Measurements from ENCODE around the gene TNRC6C.

TNRC6C gene

DNA sequence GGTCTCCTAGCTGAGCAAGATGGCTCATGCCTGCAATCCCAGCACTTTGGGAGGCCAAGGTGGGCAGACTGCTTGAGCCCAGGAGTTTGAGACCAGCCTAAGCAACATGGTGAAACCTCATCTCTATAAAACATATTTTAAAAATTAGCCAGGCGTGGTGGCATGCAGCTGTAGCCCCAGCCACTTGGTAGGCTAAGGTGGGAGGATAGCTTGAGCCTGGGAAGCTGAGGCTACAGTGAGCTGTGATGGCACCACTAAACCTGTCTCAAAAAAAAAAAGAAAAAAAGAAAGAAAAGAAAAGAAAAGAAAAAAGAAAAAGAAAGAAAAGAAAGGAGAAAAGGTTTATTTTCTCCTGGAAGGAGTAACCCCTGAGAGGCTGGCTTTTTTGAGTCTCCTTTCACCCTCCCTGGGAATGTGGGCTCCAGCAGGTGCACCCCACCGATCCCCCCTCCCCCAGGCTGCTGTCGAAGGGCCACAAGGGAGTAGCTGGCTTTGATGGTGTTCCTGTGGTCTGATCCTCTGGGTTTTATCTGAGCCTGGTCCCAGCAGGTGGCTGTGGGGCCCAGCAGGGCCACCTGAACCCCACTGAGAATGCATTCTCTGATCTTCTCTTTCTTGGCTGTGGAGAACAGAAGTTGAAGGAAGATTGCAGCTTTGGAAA lies 29.9 kb upstream of the TNRC6C start:
- CTCF ChIA-PET: interaction anchor here (1.5 kb wide), 1 partner anchor 85 kb away, joined by 7 read pairs; no protein-coding TSS in a partner anchor
- Histone ChIP-seq H3K36me3 (ENCODE audit: control insufficient read depth in 2 of 2, insufficient read depth in 1 of 2, low read length in 2 of 2) (no peaks in the 10 kb centered on the region), H3K4me3 (ENCODE audit: low read depth, low read length) (no peak overlapping the region), H3K9me3 (ENCODE audit: control insufficient read depth, insufficient read depth, low read depth, low read length) (no peaks in the 10 kb centered on the region), H3K4me1 (ENCODE audit: control insufficient read depth, insufficient read depth, low read length) (peaks cover 3% of the 10 kb centered on the region; the same call in 1 of the 2 replicates), H3K27ac (ENCODE audit: extremely low read depth, low read depth, low read length) (no peak overlapping the region)
- TF ChIP-seq ZNF423 (tag by site-specific recombination; IDR thresholded peaks at IDR 0.05) (peak; percentile 20; the same call in 1 of the 2 replicates), ZNF394 (tag by site-specific recombination; IDR thresholded peaks at IDR 0.05; ENCODE audit: borderline replicate concordance) (peak; percentile 45; the same call in 1 of the 2 replicates), FEZF1 (tag by site-specific recombination; IDR thresholded peaks at IDR 0.05) (no peak), SALL2 (tag by site-specific recombination; IDR thresholded peaks at IDR 0.05; ENCODE audit: borderline replicate concordance) (no peak), GLIS1 (tag by site-specific recombination; IDR thresholded peaks at IDR 0.05) (peak; percentile 92), ZIC2 (tag by site-specific recombination; IDR thresholded peaks at IDR 0.05) (peak; percentile 100), ZNF596 (tag by site-specific recombination; IDR thresholded peaks at IDR 0.05) (no peak)
- TF ChIP-seq, protein P1, sequence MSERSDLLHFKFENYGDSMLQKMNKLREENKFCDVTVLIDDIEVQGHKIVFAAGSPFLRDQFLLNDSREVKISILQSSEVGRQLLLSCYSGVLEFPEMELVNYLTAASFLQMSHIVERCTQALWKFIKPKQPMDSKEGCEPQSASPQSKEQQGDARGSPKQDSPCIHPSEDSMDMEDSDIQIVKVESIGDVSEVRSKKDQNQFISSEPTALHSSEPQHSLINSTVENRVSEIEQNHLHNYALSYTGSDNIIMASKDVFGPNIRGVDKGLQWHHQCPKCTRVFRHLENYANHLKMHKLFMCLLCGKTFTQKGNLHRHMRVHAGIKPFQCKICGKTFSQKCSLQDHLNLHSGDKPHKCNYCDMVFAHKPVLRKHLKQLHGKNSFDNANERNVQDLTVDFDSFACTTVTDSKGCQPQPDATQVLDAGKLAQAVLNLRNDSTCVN (tag by site-specific recombination; optimal IDR thresholded peaks at IDR 0.05): no peak
- TF ChIP-seq, protein P2, sequence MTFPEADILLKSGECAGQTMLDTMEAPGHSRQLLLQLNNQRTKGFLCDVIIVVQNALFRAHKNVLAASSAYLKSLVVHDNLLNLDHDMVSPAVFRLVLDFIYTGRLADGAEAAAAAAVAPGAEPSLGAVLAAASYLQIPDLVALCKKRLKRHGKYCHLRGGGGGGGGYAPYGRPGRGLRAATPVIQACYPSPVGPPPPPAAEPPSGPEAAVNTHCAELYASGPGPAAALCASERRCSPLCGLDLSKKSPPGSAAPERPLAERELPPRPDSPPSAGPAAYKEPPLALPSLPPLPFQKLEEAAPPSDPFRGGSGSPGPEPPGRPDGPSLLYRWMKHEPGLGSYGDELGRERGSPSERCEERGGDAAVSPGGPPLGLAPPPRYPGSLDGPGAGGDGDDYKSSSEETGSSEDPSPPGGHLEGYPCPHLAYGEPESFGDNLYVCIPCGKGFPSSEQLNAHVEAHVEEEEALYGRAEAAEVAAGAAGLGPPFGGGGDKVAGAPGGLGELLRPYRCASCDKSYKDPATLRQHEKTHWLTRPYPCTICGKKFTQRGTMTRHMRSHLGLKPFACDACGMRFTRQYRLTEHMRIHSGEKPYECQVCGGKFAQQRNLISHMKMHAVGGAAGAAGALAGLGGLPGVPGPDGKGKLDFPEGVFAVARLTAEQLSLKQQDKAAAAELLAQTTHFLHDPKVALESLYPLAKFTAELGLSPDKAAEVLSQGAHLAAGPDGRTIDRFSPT (tag by site-specific recombination; IDR thresholded peaks at IDR 0.05): no peak
- POLR2A ChIA-PET: interaction anchor here (1.5 kb wide), 1 partner anchor 30 kb away, joined by 6 read pairs; the partner anchor contains the start of gene TNRC6C

DNA sequence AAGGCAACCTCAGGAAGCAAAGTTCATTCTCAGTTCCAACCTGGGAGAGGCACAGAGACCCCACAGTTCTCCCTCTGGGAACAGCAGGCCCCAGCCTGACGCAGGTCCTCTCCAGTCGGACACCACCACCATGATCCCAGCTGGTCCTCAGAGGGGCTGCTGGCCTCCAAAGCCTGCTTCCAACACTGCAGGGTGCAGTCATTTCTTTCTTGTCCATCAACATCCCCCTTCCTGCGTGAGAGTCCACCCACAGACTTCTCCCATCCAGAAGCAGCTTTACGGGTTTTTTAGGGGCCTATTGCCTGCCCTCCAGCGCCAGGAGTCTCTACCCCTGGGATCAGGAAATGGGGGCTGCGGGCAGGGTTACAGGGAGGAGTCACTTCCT lies 29.3 kb upstream of the TNRC6C start:
- ChIA-PET POLR2A (interaction anchor here (1.5 kb wide), 1 partner anchor 29 kb away, joined by 6 read pairs; the partner anchor contains the start of gene TNRC6C), CTCF (no interaction called here)
- Histone ChIP-seq H3K4me1 (ENCODE audit: control insufficient read depth, insufficient read depth, low read length) (peaks cover 3% of the 10 kb centered on the region; the same call in 1 of the 2 replicates), H3K36me3 (ENCODE audit: control insufficient read depth in 2 of 2, insufficient read depth in 1 of 2, low read length in 2 of 2) (no peaks in the 10 kb centered on the region), H3K27ac (ENCODE audit: extremely low read depth, low read depth, low read length) (no peak overlapping the region), H3K9me3 (ENCODE audit: control insufficient read depth, insufficient read depth, low read depth, low read length) (no peaks in the 10 kb centered on the region), H3K4me3 (ENCODE audit: low read depth, low read length) (no peak overlapping the region)
- TF ChIP-seq ZNF792 (tag by site-specific recombination; IDR thresholded peaks at IDR 0.05): no peak
- TF ChIP-seq ZNF140 (tag by site-specific recombination; IDR thresholded peaks at IDR 0.05): no peak
- no peak for TF ChIP-seq ZNF19 (tag by site-specific recombination; IDR thresholded peaks at IDR 0.05; ENCODE audit: low read depth)
- TF ChIP-seq GFI1B (tag by site-specific recombination; IDR thresholded peaks at IDR 0.05): no peak
- peak; percentile 87 for TF ChIP-seq ZIC2 (tag by site-specific recombination; IDR thresholded peaks at IDR 0.05)

DNA sequence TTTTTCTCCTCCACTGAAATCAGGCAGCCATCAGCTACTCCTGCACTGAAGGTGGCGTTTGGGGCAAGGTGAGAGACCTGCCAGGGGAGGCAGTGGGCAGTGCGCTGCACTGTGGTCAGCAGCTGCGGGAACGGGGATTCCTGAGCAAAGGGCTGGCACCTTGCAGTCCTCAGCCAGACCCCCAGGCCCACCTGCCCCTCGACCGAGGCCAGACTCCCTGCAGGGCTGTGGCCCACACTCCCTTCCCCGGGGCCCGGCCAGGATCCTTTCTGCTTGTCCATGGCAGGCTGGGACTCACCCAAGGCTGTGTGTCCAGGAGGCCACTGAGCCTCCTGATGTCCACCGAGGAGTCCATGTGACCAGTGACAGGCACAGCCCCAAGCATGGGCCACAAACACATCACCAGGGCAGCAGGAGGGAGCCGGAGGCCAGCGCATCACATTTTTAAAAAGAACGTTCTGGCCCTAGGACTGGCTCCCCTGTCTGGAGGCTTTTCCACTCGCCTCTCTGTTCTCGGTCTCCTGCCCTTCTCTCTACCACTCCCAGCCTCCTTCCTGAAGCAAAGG lies 28.5 kb upstream of the TNRC6C start:
- no peaks in the 10 kb centered on the region for H3K9me3 ChIP-seq (ENCODE audit: control insufficient read depth, insufficient read depth, low read depth, low read length)
- peaks cover 5% of the 10 kb centered on the region for H3K4me1 ChIP-seq (ENCODE audit: control insufficient read depth, insufficient read depth, low read length)
- H3K36me3 ChIP-seq (ENCODE audit: control insufficient read depth in 2 of 2, insufficient read depth in 1 of 2, low read length in 2 of 2): no peaks in the 10 kb centered on the region
- no peak overlapping the region for H3K4me3 ChIP-seq (ENCODE audit: low read depth, low read length)
- POLR2A ChIA-PET: interaction anchor here (0.8 kb wide), 1 partner anchor 29 kb away, joined by 3 read pairs; the partner anchor contains the start of gene TNRC6C
- CTCF ChIA-PET: no interaction called here
- TF ChIP-seq TCF7L2 (IDR thresholded peaks at IDR 0.05; ENCODE audit: borderline replicate concordance, low read depth, low read length): no peak
- peak; percentile 41; the same call in 1 of the 2 replicates for TF ChIP-seq ZNF394 (tag by site-specific recombination; IDR thresholded peaks at IDR 0.05; ENCODE audit: borderline replicate concordance)
- no peak overlapping the region for H3K27ac ChIP-seq (ENCODE audit: extremely low read depth, low read depth, low read length)

All from HEK293 (cell line).